Type B pancreatic cell (in vitro differentiated cells): Measurements from ENCODE around the gene CYFIP2. TPM values are rescaled to one million over a fixed set of nuclear protein-coding genes. Genes with fewer than 3 reads are reported as not detected.

ENCODE experiments used
- DNase-seq: peaks from one replicate; pipeline ENCODE4 v3.0.0; 2021; ENCODE audit warnings: mixed read lengths; ENCODE audit not compliant: unreplicated experiment; ENCODE audit errors: extremely low spot score
- H3K27ac Mint-ChIP-seq: 2 replicates; pipeline ENCODE4 v1.8.0; 2021; ENCODE audit warnings: mild to moderate bottlenecking, mixed read lengths
- H3K27me3 Mint-ChIP-seq: 2 replicates; pipeline ENCODE4 v1.8.0; 2021; ENCODE audit warnings: mixed read lengths
- H3K36me3 Mint-ChIP-seq: 2 replicates; pipeline ENCODE4 v1.8.0; 2021; ENCODE audit warnings: mixed read lengths
- H3K4me1 Mint-ChIP-seq: one replicate; pipeline ENCODE4 v1.8.0; 2021; ENCODE audit warnings: mixed read lengths; ENCODE audit not compliant: unreplicated experiment
- H3K4me3 Mint-ChIP-seq: 2 replicates; pipeline ENCODE4 v1.8.0; 2021; ENCODE audit warnings: mild to moderate bottlenecking, mixed read lengths
- H3K9me3 Mint-ChIP-seq: 2 replicates; pipeline ENCODE4 v1.8.0; 2021; ENCODE audit warnings: mixed read lengths
- total RNA-seq: library from RNA; stranded (reverse); gene quantifications from 2 replicates; pipeline ENCODE4 v1.2.1, GENCODE V29; 2021; ENCODE audit warnings: low replicate concordance
- TF ChIP-seq, protein P1 (sequence below): fragments of 200-600 bp; sonication (generic); conservative IDR thresholded peaks from 2 replicates; pipeline ENCODE4 v1.5.0; 2021; ENCODE audit warnings: antibody characterized with exemption, mild to moderate bottlenecking

The CYFIP2 gene
- total RNA-seq, 1 donor from 2014 or later, result 61.4 TPM

DNA sequence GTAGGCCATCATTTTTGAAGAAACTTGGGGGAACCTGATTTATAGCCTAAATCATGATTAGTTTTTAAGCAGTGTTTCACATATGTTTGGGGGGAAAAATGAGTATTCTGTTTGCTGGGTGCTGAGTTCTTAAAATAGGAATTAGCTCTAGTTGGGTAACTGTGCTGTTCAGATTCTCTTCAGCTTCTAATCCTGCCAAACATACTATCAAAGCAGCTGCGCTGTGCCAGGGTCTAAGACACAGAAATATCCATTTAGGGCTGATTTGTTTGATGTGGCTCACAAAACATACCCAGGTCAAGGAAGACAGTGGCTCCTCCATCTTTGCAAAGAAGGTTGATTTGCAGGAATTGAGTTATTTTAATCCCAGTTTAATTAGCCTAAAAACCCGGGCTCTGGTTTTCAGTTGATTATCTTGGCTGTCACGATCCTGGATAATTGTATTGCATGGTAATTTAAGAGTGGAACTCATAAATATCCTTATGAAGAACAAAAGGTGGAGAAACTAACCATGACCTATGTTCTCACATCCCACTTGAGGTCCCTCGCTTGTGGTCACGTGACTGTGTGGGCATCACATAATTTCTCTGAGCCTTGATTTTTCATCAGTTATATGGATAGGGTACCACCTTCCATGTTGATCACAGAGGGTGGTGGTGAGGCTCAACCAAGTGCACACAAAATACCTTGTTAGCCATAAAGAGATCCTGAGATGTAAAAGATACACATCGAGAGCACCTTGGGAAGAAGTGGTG is 18.7 kb downstream of the CYFIP2 start:
- Mint-ChIP-seq H3K4me3 (no peak overlapping the region), H3K4me1 (peaks cover 8% of the 10 kb centered on the region), H3K27me3 (no peaks in the 10 kb centered on the region)

DNA sequence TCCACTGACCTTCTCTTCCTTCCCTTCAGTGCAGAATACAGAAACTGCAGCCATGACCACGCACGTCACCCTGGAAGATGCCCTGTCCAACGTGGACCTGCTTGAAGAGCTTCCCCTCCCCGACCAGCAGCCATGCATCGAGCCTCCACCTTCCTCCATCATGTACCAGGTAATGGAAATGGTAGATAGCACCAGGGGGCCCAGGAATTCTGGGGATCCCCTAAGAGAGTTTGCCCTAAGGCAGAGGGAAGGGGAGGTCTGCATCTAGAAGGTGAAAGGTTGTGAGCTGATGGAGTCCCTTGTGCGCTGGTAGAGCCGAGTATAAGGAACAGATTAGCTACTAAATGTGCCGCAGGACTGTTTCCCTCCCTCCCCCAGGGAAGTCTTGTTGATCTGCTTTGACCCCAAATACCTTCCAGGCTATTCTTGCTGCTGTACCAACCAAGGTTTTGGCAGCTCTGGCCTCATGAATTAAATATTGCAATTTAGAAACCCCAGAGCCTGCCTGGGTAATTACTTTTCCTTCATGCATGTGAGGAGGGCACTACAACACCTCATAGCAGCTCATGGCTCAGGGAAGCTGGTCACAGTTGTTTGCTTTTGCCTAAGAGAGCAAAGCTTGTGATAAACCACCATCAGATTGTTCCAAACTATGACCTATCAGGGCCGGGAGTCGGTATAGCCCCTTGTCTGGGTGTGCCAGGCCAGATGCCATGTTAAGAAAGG is 19.6 kb downstream of the CYFIP2 start:
- no peak overlapping the region for H3K27ac Mint-ChIP-seq
- TF ChIP-seq, protein P1, sequence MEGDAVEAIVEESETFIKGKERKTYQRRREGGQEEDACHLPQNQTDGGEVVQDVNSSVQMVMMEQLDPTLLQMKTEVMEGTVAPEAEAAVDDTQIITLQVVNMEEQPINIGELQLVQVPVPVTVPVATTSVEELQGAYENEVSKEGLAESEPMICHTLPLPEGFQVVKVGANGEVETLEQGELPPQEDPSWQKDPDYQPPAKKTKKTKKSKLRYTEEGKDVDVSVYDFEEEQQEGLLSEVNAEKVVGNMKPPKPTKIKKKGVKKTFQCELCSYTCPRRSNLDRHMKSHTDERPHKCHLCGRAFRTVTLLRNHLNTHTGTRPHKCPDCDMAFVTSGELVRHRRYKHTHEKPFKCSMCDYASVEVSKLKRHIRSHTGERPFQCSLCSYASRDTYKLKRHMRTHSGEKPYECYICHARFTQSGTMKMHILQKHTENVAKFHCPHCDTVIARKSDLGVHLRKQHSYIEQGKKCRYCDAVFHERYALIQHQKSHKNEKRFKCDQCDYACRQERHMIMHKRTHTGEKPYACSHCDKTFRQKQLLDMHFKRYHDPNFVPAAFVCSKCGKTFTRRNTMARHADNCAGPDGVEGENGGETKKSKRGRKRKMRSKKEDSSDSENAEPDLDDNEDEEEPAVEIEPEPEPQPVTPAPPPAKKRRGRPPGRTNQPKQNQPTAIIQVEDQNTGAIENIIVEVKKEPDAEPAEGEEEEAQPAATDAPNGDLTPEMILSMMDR, result no peak
- H3K9me3 Mint-ChIP-seq, result no peaks in the 10 kb centered on the region
- no peak for DNase-seq
- peaks cover 14% of the 10 kb centered on the region for H3K4me1 Mint-ChIP-seq
- H3K27me3 Mint-ChIP-seq, result no peaks in the 10 kb centered on the region
- no peak overlapping the region for H3K4me3 Mint-ChIP-seq
- peaks cover 12% of the 10 kb centered on the region for H3K36me3 Mint-ChIP-seq

More for the DNA sequence above, 18.7 kb downstream of the CYFIP2 start:
- TF ChIP-seq, protein P1, result no peak
- H3K36me3 Mint-ChIP-seq, result peaks cover 9% of the 10 kb centered on the region
- no peak overlapping the region for H3K27ac Mint-ChIP-seq
- no peaks in the 10 kb centered on the region for H3K9me3 Mint-ChIP-seq
- DNase-seq, result no peak

DNA sequence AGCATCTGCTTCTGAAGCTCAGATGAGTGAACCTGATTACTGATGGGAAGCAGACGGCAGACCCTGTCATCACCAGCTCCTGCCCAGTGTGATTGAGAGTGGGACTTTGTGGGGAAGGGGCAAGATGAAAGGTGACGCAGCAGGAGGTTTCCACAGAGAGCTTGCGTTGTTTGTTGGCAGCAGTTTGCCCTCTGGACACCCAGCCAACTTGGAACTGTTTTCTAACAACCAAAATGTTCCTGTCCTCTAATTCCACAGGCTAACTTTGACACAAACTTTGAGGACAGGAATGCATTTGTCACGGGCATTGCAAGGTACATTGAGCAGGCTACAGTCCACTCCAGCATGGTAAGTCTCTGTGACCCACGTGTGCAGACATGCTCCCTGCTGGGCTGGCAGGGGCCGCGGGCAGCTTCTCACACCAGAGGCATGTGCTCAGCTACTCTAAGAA is 20.9 kb downstream of the CYFIP2 start:
- Mint-ChIP-seq H3K4me3 (no peak overlapping the region), H3K27ac (no peak overlapping the region), H3K9me3 (no peaks in the 10 kb centered on the region), H3K4me1 (peaks cover 11% of the 10 kb centered on the region), H3K27me3 (no peaks in the 10 kb centered on the region), H3K36me3 (peaks cover 12% of the 10 kb centered on the region)
- TF ChIP-seq, protein P1, result no peak
- DNase-seq, result no peak

DNA sequence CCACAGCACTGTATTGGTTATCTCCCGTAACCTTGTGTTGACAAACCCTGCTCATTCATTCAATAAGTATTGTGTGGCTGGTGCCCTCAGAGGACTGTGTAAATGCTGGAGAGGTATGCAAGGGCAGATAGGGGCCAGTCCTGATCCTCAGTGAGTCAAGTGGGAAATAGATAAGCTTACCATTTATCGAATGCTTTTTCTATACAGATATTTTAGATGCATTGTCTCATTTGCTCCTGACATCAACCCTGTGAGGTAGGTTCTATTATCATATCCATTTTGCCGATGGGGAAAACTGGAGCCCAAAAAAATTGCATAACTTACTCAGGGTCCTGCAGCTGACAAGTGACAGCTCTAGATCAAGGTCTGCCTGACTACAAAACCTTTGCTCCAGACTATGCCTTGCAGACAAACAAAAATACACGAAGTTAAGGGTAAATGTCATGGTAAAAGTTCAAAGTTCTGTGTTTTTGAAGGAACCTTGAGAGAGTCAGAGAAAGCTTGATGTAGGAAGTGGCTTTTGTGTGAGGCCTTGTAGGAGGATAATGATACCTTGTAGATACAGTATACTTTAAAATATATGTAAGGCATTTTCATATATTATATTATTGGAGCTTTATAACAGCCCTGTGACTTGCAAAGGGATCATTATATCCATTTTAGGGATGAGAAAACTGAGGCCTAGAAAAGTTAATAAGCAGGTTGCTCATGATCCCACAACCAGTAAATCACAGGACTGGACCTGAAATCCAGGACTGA is 22.7 kb downstream of the CYFIP2 start:
- H3K4me1 Mint-ChIP-seq, result peaks cover 10% of the 10 kb centered on the region
- peaks cover 12% of the 10 kb centered on the region for H3K36me3 Mint-ChIP-seq
- no peaks in the 10 kb centered on the region for H3K27me3 Mint-ChIP-seq
- no peak overlapping the region for H3K27ac Mint-ChIP-seq
- no peak for DNase-seq
- TF ChIP-seq, protein P1, result no peak
- no peak overlapping the region for H3K4me3 Mint-ChIP-seq
- no peaks in the 10 kb centered on the region for H3K9me3 Mint-ChIP-seq

DNA sequence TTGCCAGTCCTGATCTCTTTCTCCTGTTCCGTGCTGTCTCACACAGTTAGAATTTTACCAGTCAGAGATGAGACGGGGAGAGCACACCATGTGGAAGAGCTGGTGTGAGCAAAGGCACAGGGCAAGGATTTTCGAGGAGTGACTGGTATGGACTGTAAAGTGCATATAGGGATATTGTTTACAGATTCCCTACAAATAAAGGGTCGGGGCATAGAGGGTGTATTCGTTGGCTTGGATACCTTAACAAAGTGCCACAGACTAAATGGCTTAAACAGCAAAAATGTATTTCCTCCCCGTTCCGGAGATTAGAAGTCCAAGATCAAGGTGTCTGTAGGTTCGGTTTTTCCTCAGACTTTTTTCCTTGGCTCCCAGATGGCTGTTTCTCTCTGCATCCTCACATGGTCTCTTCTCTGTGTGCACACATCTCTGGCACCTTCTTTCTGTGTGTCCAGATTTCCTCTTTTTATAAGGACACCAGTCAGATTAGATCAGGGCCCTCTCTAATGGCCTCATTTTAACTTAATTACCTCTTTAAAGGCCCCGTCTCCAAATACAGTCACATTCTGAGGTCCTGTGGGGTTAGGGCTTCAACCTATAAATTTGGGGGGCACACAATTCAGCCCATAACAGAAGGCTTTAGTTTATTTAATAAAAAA is 23.4 kb downstream of the CYFIP2 start:
- TF ChIP-seq, protein P1, result no peak
- Mint-ChIP-seq H3K27me3 (no peaks in the 10 kb centered on the region), H3K9me3 (no peaks in the 10 kb centered on the region), H3K4me3 (no peak overlapping the region), H3K4me1 (peaks cover 10% of the 10 kb centered on the region), H3K27ac (no peak overlapping the region), H3K36me3 (peaks cover 12% of the 10 kb centered on the region)
- DNase-seq, result no peak
